Limb (tissue), 2 donors: ENCODE measurements around the gene MLKL.
"Not testable (repeated sequence)": the region's sequence is repeated elsewhere in the genome, so short reads cannot be mapped to it uniquely, and the experiment has no call there.

Experiments
- DNase-seq, 2 donors: peaks; one replicate each; pipeline ENCODE4 v3.0.0-alpha.2; 2016; ENCODE audit errors: extremely low spot score in 2 of 2

Gene MLKL

DNA sequence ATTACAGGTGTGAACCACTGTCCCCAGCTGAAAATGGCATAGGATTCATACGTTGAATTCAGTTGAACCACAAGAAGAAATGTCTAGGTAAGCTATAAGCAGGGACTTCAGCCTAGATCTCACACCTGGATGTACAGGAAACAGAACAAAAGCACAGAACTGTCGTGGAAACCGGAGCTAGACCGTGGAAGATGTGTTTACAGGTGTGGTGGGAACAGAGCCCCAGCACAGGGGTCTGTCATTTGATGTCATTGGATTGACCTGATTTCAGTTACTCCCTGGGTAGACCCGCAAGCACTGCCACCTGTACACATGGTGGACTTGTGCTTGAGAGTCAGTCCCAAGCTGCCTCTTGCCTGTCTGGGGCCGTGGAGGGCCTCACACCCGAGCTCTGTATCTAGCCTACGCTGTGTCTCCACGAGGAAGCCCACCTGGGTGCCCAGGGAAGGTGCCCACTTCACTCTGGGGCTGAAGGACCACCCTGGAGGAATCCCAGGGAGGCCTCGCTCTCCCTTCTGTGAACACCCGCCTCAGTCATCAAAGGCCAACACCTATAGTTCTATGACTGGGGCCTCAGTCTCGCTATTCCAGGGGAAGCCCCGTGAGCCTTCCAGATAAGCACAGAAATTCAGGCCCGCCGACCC lies 32.2 kb upstream of the MLKL start:
- no peak for DNase-seq

DNA sequence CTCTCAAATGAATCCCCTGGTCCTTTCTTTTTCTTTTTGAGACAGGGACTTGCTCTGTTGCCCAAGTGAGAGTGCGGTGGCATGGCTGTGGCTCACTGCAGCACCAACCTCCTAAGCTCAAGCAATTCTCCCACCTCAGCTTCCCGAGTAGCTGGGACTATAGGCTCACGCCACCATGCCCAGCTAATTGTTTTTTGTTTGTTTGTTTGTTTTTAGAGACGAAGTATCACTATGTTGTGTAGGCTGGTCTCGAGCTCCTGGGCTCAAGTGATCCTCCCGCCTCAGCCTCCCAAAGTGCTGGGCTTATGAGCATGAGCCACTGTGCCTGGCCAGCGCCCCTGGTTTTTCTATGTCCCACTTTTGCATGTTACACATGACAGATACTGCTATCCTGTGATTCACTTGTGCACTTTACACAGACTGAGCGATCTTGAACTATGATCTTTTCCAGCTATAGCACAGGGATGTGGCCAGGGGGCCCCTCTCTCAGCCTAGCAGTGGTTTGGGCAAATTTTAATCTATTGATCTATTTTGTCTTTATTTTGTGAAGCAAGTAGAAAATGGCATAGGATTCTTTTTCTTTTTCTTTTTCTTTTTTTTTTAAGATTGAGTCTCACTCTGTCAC lies 31.3 kb upstream of the MLKL start:
- DNase-seq, result no peak

- DNase-seq, result no peak
These were observed 29.4 kb upstream of the MLKL start for GRCh38 chr16:74729783-74730683.

GRCh38 chr16:74727903-74728302 lies 27.2 kb upstream of the MLKL start:
- DNase-seq, result no peak

DNA sequence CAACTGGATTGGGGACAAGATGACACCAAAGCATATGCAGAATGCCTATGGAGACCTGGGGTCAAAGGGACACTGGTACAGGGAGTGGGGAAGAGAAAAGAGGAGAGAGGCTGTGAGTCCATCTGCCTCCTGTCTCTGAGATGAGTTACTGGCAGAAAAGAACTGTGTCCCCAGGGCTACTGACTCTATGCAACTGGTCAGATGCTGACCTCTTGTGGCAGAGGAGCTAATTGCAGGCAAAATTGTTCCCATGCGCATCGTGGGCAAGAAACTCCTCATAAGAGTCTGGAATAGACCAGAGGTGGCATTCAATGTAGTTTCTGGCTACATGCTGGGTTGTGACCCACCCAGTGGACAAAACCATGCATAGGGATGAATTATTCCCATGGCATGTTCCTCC lies 26.1 kb upstream of the MLKL start:
- no peak for DNase-seq

DNA sequence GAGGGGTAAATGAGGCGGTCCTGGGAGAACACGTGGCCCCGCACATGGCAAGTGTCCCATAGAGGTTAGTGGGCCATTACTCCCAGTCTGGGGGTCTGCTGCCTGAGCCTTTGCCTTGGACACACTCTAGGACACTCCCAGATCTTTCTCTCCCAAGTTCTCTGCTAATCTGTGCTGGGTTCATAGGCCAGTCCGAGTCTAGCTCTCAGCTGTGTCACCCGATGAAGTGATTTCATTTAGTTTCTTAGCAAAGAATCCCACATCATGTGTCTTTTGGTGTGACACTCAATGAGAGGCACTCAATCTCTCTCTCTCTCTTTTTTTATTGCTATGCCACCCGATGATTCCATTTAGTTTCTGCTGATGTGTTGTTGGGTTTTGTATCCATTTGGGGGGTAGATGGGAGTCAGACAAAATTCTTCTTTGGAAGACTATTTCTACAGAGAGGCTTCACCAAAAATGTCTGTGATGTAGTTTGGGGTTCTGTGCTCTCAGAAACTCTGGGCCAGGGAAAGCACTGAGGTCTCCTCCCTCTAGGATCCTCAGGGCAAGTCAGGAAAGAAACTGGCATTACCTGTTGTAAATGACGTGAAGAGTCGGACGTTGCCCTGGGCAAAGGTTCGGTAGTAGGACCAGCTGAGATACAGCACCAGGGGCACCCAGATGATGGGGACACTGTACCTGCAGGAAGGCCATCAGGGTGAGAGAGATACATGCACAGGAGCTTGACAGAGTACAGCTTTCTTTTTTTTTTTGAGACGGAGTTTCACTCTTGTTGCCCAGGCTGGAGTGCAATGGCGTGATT lies 25.2 kb upstream of the MLKL start:
- DNase-seq, result no peak

DNA sequence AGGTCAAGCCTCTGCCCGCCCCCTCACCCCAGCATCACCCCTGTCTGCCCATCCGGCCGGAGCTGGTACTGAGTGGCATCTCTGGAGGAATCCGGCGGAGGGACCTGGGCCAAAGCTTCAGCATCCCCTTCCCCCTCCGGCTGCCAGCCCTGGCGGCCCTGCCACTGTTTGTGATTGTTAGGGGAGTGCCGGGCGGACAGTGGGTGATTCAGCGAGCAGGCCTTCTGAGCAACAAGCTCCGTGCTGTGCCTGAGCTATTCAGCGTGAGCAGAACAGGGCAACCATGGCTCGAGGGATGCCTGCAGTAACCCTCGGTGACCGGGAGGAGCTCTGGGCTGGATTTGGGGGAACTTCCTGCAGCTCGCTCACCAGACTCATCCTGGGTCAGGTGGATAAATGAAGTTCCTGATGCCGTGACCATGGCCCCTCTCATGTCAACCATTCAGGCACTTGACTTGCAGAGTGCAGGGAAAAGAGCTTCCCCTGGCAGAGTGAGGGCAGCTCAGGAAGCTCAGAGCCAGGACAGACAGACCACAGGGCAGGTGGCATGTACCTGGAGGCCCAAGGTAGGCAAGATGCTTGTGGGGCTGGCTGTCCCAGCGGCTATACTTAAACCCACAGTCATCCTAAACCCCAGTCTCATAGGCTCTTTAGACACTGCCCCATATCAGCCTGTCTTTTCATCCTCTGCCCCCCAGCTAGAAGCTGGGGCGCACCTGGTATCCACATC lies 24.3 kb upstream of the MLKL start:
- no peak for DNase-seq

GRCh38 chr16:74723256-74723655 lies 22.6 kb upstream of the MLKL start:
- DNase-seq, result no peak

DNA sequence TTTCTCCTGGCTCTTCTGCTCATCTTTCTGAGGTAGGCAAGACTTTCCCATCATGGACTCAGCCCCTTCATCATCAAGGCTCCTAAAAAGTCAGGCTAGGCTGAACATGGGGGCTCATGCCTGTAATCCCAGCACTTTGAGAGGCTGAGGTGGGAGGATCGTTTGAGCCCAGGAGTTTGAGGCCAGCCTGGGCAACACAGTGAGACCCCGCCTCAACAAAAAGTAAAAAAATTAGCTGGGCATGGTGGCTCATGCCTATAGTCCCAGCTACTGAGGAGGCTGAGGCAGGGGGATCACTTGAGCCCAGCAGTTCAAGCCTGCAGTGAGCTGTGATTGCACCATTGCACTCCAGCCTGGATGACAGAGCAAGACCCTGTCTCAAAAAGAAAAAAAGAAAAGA lies 21.5 kb upstream of the MLKL start:
- DNase-seq, result not testable (repeated sequence)

GRCh38 chr16:74721716-74722115 lies 21.1 kb upstream of the MLKL start:
- DNase-seq, result no peak

GRCh38 chr16:74720579-74720978 lies 19.9 kb upstream of the MLKL start:
- DNase-seq, result no peak

- DNase-seq, result no peak
These were observed 18.3 kb upstream of the MLKL start for GRCh38 chr16:74718741-74719610.

DNA sequence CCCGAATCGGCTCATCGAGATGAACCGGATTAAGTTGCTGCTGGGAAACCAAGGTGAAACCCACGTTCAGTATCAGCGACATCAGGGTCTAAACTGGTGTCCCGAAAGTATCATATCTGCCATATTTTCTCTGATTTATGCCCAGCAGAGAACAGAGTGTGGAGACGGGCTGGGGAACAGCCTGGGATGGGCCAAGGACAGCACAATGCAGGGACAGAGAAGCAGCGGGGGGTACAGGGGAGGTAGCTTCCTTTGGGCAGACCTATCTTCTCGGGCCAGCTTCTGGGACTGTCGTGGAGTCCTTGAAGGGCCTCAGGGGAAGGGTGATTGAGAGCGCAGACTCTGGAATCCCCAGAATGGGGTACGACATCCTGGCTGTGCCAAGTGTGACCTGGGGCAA lies 17.5 kb upstream of the MLKL start:
- DNase-seq, result no peak

- no peak for DNase-seq
These were observed 16.7 kb upstream of the MLKL start for GRCh38 chr16:74717367-74717766.

DNA sequence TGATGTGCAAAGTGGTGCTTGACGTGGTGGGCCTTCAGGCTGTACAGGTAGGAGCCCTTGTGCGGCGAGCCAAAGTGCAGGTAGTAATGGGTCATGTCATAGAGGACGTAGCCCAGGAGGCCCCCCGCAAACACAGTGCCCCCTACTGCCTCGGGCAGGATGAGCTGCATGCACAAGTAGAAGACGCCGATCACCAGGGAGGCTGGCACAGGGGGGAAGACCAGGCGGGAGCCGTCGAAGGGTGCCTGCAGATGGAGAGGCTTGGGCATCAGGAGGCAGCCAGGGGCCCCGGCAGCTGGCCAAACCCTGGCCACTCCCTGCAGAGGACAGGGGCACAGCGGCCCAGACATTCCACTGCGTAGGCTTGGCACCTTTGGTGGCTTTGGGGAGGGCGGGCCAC lies 15.7 kb upstream of the MLKL start:
- no peak for DNase-seq

GRCh38 chr16:74713876-74714275 lies 13.2 kb upstream of the MLKL start:
- DNase-seq, result no peak

DNA sequence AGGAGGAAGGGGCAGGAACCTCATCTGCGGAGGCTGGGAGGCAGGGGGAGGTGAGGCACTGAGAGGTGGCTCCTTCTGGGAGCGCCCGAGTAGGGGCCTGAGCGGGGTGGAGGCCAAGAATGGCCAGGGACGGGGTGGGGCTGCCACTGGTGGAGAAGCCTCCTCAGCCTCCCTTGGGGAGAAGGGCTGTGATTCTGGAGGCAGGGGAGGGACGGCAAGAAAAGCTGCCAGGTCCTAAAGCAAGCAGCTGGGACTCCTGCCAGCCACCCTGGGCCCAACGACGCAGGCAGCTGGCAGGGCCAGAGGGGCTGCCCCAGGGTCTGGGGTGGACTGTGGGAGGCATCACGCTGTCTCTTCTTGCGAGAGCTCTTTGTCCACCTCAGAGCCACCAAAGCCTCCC lies 12.7 kb upstream of the MLKL start:
- DNase-seq, result no peak

DNA sequence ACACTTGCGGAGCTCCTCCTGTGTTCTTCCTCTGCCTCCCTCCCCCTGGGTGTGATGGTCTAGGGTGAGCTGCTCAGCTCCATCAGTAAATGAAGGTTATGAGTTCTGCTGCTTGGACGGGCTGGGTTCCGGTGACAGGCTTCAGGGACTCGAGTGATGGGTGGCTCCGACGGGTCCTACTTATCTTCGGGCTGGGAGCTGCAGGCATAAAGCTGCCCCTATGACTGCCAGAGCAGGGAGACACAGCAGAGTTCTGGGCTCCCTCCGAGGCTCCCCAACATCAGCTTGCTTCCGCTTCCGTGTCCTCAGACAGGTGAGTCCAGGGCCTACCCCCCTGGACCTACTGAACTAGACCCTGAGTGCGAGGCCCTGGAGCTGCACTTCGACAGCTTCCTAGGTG lies 11.3 kb upstream of the MLKL start:
- no peak for DNase-seq

GRCh38 chr16:74710401-74710800 lies 9.7 kb upstream of the MLKL start:
- DNase-seq, result no peak

DNA sequence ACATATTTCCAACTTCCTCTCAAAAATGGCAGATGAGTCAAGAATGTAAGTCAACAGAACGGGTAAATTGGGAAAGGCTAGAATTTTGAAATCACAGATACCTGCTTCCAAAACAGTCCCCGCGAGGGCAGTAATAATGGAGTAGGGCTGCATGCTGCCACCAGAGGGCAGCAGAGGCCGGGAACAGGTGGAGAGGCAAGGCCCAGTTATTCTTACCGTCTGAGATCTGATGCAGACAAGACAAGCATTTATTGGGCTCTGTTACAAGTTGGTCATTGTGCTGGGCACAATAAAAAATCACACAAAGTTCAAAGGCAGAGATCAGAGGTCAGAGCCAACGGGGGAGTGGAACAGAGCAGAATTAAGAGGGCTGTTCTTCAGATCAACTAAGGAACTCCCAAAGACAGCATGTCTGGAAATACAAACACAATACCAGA lies 8.8 kb upstream of the MLKL start:
- DNase-seq, result peak; percentile 83 to 89
